GM18511 (cell line): ENCODE data around the gene KCNQ4.

Experiments
- ATAC-seq: cut with Tn5 transposase; IDR thresholded peaks from one replicate; pipeline ENCODE4 v1.9.1; 2021; ENCODE audit warnings: mild to moderate bottlenecking, moderate library complexity; ENCODE audit not compliant: unreplicated experiment

KCNQ4 gene

DNA sequence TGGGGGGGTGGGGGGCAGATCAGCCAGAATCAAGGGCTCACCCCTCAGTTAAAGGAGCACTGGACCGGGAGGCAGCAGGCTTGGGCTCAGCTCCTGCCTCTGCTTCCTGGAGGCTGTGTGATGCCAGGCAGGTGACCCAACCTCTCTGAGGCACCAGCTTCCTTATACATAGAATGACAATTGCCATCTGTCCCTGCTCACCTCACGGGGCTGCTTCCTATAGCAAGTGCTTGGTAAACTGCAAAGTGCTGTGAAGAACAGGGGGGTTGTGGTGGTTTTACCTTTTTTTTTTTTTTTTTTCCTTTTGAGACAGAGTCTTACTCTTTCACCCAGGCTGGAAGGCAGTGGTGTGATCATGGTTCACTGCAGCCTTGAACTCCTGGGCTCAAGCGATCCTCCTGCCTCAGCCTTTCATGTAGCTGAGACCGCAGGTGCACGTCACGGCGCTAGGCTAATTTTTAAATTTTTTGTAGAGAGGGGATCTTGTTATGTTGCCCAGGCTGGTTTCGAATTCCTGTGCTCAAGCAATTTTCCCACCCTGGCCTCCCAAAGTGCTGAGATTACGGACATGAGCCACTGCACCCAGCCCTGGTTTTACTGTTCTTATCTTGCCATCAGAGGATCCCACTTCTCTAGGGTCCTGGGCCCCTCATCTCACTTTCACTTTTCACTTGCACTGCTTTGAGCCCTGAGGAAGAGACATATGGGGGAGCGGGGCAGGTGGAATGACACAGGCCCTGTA lies 11.6 kb downstream of the KCNQ4 start:
- no peak for ATAC-seq

DNA sequence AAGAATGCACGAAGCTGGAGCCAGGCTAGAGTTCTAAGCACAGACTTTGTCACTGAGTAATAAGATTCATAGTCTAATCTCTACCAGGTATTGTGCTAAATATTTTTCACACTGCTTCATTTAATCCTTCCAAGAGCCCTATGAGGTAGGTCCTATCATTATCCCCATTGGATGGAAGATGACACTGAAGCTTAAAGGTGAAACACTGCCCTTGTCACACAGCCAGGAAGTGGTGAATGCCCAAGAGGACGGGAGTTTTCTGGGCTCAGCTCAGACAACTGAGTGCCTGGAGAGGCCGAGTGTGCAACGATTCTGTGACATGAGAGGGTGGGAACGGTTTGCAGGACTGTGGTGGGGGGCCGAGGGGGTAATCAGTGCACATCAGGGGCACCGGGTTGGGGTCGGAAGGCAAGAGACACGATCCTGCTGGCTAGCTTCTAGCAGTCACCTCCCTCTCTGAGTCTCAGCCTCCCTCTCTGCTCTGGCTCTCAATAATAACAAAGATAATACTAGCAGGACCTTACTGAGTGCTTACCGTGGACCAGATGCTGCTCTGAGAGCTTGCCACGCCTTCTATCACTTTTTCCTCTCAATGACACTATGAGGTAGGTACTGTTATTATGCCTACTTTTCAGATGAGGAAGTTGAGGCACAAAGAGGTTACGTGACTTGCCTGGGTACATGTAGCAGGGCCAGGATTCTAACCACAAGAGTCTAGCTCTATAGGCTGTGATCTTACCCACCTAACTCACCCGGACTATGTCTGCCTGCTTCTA lies 12.4 kb downstream of the KCNQ4 start:
- ATAC-seq: no peak

DNA sequence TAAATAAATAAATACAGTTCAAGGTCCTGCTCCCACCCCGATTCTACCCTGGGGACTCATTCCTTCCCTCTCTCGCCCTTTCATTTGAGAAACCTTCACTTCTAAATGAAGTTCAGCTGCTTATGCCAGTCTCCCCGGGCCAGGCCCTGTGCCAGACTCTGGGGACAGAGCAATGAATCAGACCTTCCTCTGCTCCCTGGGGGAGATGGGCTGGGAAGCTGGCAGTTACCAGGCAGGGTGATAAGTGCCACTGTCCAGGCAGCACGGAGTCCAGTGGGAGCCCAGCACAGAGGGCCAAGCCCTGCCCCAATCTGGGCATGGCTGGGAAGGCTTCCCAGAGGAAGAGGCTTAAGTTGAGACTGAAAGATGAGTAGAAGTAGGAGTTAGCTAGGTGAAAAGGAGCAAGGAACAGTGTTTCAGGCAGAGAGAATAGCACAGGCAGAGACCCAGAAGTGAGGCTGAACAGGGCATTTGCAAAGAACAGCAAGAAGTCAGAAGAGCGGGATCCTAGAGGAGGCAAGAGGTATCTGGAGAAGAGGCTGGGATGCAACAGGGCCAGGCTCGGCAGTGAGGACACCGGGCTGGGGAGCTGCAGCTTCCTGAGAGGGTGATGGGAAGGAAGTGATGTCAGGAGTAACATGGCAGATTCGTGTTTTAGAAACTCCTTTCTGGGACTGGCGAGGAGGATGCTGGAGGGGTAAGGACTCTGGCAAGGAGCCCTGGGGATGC lies 13.5 kb downstream of the KCNQ4 start:
- no peak for ATAC-seq

DNA sequence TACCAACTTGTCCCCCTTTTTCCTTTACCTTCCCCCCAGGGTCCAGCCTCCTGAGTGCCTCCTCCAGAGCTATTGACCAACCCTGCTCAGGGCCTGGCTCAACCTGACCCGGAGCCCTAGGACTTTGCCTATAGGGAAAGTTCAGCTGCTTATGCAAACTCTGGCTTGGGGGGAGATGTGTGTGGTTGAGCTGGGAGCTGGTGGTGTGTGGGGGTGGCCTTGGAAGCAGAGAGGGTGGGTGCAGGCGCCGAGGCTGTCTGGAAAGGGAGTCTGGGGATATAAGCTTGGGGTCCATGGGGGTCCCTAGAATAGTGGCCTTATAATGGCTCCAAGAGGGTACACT lies 14.1 kb downstream of the KCNQ4 start:
- ATAC-seq: no peak

DNA sequence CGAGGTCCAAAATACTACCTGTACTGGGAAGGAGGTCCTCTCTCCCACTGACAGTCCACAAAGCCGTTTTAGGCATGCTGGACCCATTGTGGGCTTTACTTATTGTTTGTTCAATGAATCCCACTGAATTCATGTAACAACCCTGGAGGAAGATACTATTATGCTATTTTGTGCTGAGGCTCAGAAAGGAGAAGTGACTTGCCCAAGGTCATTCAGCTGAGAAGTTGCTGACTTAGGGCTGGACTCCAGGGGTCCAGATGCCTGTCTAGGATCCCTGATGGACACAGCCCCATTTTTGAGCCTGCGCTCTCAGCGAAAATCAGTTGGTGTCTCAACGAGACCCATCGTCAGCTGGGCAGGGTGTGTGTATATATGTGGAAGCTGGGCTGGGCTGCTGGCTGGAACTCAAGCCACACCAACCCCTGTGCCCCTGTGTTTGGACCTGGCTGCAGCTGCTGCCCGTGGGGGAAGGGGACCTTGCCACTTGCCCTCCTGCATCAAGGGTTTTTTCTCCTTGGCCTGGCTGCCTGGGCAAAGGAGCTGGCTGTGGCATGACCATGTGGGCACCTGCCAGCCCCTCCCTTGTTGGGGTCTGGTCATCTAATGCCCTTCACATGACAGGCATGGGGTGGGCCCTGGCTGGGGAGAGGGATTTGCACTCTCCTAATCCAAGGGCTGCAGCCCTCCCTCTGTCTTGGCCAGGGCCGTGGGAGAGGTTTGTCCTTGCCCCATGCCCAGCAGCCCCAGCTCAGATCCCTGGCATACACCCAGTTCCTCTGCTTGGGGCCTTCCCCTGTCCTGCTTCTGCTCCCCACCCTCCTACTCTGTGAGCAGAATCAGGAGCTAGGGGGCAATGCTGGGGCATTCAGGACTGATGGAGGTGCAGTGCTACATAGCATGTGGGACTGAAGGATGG lies 15.0 kb downstream of the KCNQ4 start:
- ATAC-seq: no peak

DNA sequence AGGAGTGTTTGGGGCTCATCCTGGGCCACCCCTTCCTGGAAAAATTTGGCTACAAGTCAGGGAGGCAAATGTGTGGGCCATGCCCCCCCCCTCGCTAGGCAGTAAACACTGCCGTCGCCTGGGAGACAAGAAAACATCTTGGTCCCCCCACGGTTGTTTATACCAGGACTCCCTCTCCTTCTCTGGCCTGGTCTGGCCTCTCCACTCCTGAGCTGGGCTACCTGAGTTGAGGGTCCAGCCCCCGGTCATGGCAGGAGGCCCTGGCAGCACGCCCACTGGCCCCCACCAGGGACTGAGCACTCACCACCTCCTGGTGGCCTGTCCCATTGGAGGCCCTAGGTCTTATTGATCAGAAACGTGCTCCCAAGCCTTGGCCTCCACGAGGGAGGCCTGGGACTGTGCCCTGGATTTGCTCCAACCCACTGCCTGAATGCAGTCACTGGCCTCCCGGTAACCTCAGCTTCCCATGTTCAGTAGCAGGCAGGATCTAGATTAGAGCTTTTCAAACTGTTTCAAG lies 15.8 kb downstream of the KCNQ4 start:
- no peak for ATAC-seq

DNA sequence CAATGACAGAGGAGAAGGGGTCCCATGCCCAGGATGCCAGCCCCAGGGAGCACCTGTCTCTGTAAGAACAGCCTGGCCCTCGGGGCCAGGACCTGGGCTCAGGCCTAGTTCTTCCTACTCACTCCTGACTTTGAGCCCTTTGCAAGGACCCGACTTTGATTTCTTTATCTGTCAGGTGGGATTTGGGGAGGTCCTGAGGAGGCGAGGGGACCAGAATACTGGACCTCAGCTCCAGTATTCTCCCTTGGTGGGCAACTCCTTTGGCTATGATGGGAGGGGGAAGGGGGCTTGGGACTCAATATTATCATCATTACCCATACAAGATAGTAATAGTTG lies 18.1 kb downstream of the KCNQ4 start:
- no peak for ATAC-seq

DNA sequence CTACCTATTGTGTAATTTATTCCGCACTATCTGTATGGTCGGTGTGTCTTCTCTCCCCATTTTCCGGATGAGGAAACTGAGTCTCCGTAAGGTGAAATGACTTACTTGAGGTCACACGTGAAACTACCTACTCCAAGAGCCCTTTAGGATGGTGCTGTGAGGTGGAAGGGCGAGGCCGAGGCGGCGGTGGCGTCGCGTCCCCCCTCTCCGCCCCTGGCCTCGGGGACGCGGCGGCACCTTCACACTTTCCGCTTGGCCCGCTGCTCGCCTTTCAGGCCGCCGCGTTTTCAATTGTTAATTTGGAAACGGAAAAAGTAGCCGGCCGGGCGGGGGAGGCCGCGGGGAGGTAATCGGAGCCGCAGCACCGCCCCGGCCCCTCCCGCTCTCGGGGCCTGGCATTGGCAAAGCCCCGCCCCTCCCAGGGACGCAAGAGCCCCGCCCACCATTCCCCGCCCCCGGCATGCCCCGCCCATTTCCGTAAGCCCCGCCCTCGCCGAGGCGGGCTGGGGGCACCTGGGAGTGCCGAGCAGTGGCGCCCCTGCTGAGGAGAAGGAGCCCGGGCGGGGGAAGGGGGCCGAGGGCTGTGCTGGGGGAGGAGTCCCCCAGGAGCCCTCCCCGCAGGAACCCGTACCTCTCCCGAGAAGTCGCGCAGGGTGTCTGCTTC lies 18.6 kb downstream of the KCNQ4 start:
- ATAC-seq: no peak

DNA sequence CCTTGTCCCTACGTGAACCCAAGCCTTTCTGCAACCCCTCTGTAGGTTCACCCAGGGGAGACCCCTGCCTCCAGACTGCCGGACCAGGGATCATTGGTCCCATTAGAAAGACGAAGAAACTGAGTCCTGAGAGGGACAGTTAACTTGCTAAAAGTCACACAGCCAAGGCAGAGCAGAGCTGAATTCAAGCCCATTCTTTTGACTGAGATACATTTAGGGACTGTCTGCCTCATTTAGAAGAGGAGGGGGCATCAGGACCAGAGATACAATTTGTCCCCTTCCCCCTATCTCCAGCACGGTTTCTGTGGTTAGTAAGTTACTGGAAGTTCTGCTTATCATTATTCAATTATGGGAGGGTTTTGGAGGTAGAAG lies 19.1 kb downstream of the KCNQ4 start:
- no peak for ATAC-seq

DNA sequence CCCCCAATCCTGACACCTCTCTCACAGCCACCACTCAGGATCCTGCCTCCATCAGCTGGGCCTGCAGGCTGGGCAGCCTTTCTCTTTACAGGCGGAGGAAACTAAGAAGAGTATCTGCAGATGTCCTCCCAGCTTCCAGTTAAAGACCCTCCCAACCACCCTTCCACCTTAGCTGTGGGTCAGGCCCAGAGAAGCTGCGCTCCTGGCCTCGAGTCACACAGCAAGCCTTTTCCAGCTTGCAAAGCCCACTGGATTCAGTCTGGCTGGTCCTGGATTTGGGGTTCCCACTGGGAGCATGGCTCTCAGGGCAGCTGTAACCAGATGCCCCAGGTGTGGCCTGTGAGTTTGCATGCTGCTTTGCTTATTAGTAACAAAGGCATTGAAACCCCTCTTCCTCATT lies 19.9 kb downstream of the KCNQ4 start:
- no peak for ATAC-seq

DNA sequence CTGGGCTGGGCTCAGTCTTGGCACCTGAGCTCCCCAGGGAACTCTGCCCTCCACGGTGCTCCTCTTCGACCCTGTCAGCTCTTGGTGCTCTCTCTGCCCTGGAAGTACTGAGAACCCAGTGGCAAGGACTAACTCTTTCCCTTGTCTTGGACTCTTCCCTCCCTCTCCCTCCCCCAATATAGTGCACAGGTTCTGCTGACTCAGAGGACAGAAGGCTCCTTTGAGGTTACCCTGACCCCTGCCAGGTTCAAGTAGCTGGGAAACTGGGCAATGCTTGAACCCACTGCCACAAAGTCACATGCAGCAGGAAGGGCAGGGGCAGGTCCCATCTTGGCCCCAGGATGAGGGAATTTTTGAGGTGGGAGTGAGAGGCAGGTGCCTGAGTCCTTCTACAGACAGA lies 20.3 kb downstream of the KCNQ4 start:
- ATAC-seq: no peak

DNA sequence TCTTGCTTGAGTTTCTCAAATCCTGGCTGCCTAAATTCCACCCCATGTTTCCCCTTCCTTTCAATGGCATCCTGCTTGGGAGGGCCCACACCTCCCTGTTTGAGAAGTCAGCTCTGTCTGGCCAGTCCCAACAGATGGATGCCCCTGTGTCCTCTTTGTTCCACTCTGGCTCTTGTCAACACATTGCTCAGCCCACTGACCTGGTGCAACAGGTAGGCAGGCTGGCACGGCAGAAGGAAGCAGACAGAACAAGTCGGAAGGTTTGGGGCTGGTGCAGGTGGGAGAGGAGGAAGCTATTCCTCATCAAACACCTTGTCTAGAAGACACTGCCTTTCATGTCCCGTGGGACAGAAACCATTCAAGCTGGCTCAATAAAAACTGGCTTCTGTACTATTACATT lies 22.7 kb downstream of the KCNQ4 start:
- no peak for ATAC-seq

DNA sequence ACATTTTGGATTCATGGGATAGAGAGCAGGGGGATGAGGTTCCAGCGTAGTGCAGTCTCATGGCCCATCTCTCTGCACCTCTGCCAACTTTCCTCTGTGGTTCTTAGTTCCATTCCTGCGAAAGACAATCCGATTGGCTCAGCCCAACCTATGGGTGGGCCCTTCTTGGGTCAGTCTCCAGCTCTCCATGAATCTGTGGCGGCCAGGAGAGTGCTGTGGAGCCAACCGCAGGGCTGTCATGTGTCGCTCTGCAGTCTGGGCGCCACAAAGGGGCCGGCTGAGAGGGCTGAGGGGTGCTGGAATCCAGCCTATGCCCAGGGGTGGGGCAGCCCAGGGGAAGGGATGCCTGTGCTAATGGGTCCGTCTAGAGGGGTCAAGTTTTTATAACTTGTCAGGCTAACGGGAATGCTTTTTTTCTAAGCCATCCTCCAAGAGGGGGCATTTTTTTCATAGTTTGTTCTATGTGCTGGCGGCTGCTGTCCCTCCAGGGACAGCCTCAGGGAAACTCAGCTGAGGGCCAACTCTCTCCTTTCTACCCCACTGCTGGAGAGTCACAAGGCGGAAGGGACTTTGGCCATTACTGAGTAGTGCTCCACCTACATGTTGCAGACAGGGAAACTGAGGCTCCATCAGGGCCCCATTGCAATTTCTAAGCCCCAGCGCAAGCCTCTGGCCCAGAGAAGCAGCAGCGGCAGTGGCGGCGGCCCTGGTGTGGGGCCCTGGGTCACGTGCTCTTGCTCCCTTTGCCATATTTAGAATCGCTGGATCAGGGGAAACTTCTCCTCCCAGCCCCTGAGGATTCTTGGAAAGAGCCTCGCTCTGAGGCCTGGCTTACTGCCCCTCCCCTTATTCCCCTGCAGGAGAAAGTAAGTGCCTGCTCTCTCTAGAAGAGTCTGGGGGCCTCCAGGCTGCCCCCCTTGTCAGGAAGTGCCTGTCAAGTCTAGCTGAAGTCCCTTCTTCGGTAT lies 23.4 kb downstream of the KCNQ4 start:
- no peak for ATAC-seq

DNA sequence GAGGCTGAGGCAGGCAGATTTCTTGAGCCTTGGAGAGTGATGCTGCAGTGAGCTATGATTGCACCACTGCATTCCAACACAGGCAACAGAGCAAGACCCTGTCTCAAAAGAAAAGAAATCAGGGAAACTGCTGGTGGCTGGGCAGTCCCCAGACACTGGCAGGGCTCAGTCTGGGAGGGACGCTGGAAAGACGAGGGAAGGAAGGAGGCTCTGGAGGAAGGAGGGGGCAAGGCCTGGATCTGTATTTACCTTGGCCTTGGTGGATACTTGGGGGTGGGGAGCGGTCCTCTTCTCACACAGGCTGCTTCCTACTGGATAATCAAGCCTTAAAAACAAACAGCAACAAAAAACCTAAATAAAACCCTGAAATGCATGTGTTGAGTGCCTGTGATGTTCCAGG lies 24.4 kb downstream of the KCNQ4 start:
- no peak for ATAC-seq

DNA sequence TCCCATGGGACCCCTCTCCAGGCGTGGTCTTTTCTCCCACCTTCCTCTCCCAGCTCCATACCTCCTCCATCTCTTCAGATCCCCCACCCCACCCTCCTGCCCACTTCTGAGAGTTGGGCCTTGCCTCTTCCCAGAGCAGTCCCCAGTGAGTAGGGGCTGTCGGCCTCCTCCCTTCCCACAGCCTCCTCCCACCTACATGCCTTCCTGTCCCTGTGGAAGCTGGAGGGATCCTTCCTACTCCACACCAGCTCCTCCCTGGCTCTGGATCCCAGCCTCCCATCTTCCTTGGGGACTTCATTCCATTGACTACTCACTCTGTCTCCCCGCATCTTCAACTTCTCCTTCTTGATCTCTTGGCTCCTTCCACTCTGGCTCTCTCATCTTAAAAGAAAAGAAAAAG lies 24.9 kb downstream of the KCNQ4 start:
- ATAC-seq: no peak

DNA sequence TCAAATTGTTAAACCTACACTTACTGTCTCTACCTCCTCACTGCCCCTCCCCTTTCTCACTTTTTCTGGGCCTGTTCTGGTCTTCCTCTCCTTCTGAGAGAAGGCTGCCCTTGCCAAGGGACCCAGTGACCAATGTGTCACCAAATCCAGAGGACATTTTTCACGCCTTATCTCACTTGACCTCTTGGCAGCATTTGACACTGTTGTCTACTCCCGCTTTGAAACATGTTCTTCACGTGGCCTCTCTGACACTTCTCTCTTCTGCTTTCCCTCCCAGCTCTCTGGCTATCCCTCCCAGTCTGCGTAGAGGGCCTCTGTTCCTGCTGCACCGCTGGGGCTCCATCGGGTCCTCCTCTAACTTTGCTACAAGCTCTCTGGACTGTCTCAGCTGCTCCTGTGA lies 25.3 kb downstream of the KCNQ4 start:
- ATAC-seq: no peak

DNA sequence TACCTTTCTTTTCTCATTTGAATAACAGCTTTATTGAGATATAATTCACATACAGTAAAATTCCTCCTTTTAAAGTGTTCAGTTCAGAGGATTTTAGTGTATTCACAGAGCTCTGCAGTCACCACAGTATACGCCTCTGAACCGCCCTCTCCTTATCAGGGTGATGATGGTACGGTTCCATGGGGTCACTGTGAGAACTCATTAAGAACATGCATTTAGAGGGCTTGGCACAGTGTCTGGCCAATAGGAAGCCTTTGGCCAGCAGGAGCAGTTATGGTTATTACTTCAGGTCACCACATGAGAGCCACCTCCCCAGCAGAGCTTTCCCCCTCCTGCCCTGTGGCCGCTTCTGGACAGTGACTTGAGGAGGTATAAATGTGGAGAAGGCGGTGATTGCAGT lies 27.3 kb downstream of the KCNQ4 start:
- no peak for ATAC-seq

DNA sequence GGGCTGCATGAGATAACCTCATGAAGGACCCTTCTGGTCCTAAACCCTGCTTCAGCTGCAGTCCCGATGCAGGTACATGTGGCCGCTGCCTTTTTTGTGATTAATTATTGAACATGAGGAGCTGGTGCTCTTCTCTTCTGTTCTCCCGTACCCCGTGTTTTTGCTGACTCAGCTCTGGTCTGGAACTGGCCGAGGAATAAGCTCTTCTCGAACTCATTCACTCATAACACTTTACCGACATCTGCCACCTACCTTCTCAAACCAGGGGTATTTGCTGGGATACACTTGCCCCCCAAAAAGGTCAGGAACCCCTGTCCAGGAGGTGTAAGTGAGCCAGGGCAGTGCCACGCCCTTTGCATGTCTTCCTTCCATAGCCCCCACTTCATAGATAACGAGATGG lies 31.8 kb downstream of the KCNQ4 start:
- no peak for ATAC-seq

DNA sequence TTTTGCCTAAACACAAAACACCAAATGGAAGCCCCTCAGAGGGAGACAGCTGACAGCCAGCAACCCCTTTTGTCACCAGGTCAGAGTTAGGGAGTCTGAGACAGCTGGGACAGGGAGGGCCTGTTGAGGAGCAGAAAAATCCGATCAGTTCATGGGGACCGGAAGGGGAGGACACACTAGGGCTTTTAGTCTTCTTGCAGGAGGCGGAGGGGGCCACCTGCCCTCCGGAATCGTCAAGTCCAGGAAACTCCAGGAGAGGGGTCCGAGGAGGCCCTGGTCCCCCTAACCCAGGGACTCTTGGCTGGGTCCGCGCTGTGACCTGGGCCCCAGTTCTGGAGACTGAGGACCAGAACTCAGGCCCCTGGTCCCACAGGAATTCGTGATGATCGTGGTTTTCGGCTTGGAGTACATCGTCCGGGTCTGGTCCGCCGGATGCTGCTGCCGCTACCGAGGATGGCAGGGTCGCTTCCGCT lies 34.2 kb downstream of the KCNQ4 start:
- ATAC-seq: peak; percentile 31
